H9 (cell line): ENCODE data around the gene FSHR. TPM values are rescaled to one million over a fixed set of nuclear protein-coding genes. Genes with fewer than 3 reads are reported as not detected.

Experiments
- DNase-seq: peaks from one replicate; pipeline ENCODE4 v3.0.0-alpha.2; 2017
- H2AFZ ChIP-seq: one replicate; pipeline ENCODE4 v1.6.1; 2013; ENCODE audit warnings: mild to moderate bottlenecking, low read length, control low read depth, moderate library complexity
- H2AK5ac ChIP-seq: 2 replicates; pipeline ENCODE4 v1.6.1; 2013; ENCODE audit warnings: low read length, control low read depth, mixed read lengths; ENCODE audit not compliant: insufficient read length
- H2BK120ac ChIP-seq: one replicate; pipeline ENCODE4 v1.6.1; 2013; ENCODE audit warnings: low read depth, mild to moderate bottlenecking, low read length, control low read depth, inconsistent platforms; ENCODE audit not compliant: poor library complexity, severe bottlenecking
- H2BK12ac ChIP-seq: 2 replicates; pipeline ENCODE4 v1.6.1; 2013; ENCODE audit warnings: low read length, control low read depth, mixed read lengths, low read depth; ENCODE audit not compliant: insufficient read length
- H2BK15ac ChIP-seq: 2 replicates; pipeline ENCODE4 v1.6.1; 2013; ENCODE audit warnings: low read depth, low read length, control low read depth
- H2BK20ac ChIP-seq: one replicate; pipeline ENCODE4 v1.6.1; 2013; ENCODE audit warnings: low read depth, mild to moderate bottlenecking, low read length, control low read depth, inconsistent platforms; ENCODE audit not compliant: poor library complexity, severe bottlenecking
- H2BK5ac ChIP-seq: 2 replicates; pipeline ENCODE4 v1.6.1; 2013; ENCODE audit warnings: low read length, control low read depth, mixed read lengths; ENCODE audit not compliant: insufficient read length
- H3K14ac ChIP-seq: 2 replicates; pipeline ENCODE4 v1.6.1; 2013; ENCODE audit warnings: low read length, control low read depth; ENCODE audit not compliant: insufficient read depth
- H3K18ac ChIP-seq: 2 replicates; pipeline ENCODE4 v1.6.1; 2013; ENCODE audit warnings: low read depth, mild to moderate bottlenecking, mixed read lengths, low read length, control low read depth; ENCODE audit not compliant: insufficient read length
- H3K23ac ChIP-seq: 2 replicates; pipeline ENCODE4 v1.6.1; 2013; ENCODE audit warnings: low read length, control low read depth, mixed read lengths, low read depth; ENCODE audit not compliant: insufficient read length
- H3K23me2 ChIP-seq: 2 replicates; pipeline ENCODE4 v1.6.1; 2013; ENCODE audit warnings: low read depth, mild to moderate bottlenecking, mixed read lengths, low read length, control low read depth; ENCODE audit not compliant: insufficient read length, poor library complexity, severe bottlenecking
- H3K27ac ChIP-seq: 2 replicates; pipeline ENCODE4 v1.5.1; 2013; ENCODE audit warnings: low read length, control low read depth, mixed read lengths, low read depth; ENCODE audit not compliant: insufficient read length
- H3K27me3 ChIP-seq: 2 replicates; pipeline ENCODE4 v1.6.1; 2013; ENCODE audit warnings: low read length, control low read depth, inconsistent platforms; ENCODE audit not compliant: insufficient read depth
- H3K4ac ChIP-seq: 2 replicates; pipeline ENCODE4 v1.6.1; 2013; ENCODE audit warnings: low read depth, mild to moderate bottlenecking, control low read depth, inconsistent platforms, low read length, moderate library complexity
- H3K4me1 ChIP-seq: 2 replicates; pipeline ENCODE4 v1.6.1; 2013; ENCODE audit warnings: low read length, control low read depth, inconsistent platforms; ENCODE audit not compliant: insufficient read depth
- H3K4me2 ChIP-seq: 2 replicates; pipeline ENCODE4 v1.6.1; 2013; ENCODE audit warnings: low read length, control low read depth, mixed read lengths; ENCODE audit not compliant: insufficient read length, insufficient read depth
- H3K56ac ChIP-seq: 2 replicates; pipeline ENCODE4 v1.6.1; 2013; ENCODE audit warnings: low read depth, mild to moderate bottlenecking, mixed read lengths, low read length, control low read depth; ENCODE audit not compliant: insufficient read length
- H3K79me1 ChIP-seq: 2 replicates; pipeline ENCODE4 v1.6.1; 2013; ENCODE audit warnings: low read depth, mild to moderate bottlenecking, moderate library complexity, low read length, control low read depth, inconsistent platforms; ENCODE audit not compliant: insufficient read depth, poor library complexity, severe bottlenecking
- H3K79me2 ChIP-seq: 2 replicates; pipeline ENCODE4 v1.6.1; 2013; ENCODE audit warnings: low read length, control low read depth, inconsistent platforms; ENCODE audit not compliant: insufficient read depth
- H3K9ac ChIP-seq: 2 replicates; pipeline ENCODE4 v1.6.1; 2013; ENCODE audit warnings: low read length, control low read depth, mixed read lengths; ENCODE audit not compliant: insufficient read length; ENCODE audit errors: extremely low read depth
- H3K9me3 ChIP-seq: one replicate; pipeline ENCODE4 v1.6.1; 2013; ENCODE audit warnings: low read depth, low read length, inconsistent platforms; ENCODE audit not compliant: control insufficient read depth
- H3T11ph ChIP-seq: one replicate; pipeline ENCODE4 v1.6.1; 2013; ENCODE audit warnings: mild to moderate bottlenecking, low read length, control low read depth, inconsistent platforms
- H4K20me1 ChIP-seq: one replicate; pipeline ENCODE4 v1.6.1; 2013; ENCODE audit not compliant: control insufficient read depth, insufficient read length, insufficient read depth
- H4K5ac ChIP-seq: 2 replicates; pipeline ENCODE4 v1.6.1; 2013; ENCODE audit warnings: low read depth, mild to moderate bottlenecking, mixed read lengths, low read length, control low read depth; ENCODE audit not compliant: insufficient read length
- H4K8ac ChIP-seq: replicated peaks from 2 replicates; pipeline ENCODE4 v1.6.1; 2013; ENCODE audit warnings: low read length, control low read depth, mixed read lengths, low read depth; ENCODE audit not compliant: insufficient read length
- H4K91ac ChIP-seq: 2 replicates; pipeline ENCODE4 v1.6.1; 2013; ENCODE audit warnings: low read depth, mild to moderate bottlenecking, moderate library complexity, mixed read lengths, low read length, control low read depth; ENCODE audit not compliant: insufficient read length
- H3K27ac Mint-ChIP-seq, 3 experiments: 2 replicates in 2 of 3; 3 replicates in 1 of 3; pipeline ENCODE4 v1.8.0; 2020 to 2021; ENCODE audit warnings: mixed read lengths in 3 of 3, mild to moderate bottlenecking in 1 of 3, moderate library complexity in 1 of 3
- H3K27me3 Mint-ChIP-seq: 2 replicates; pipeline ENCODE4 v1.8.0; 2021; ENCODE audit warnings: low read depth, mild to moderate bottlenecking, moderate library complexity, mixed read lengths
- H3K36me3 Mint-ChIP-seq, 3 experiments: 2 replicates in 2 of 3; 3 replicates in 1 of 3; pipeline ENCODE4 v1.8.0; 2020 to 2021; ENCODE audit warnings: low read depth in 3 of 3, mixed read lengths in 3 of 3; ENCODE audit not compliant: insufficient read depth in 1 of 3
- H3K4me1 Mint-ChIP-seq, 2 experiments: 2 replicates each; pipeline ENCODE4 v1.8.0; 2020; ENCODE audit warnings: mixed read lengths in 2 of 2
- H3K4me3 Mint-ChIP-seq, 2 experiments: 2 replicates in 1 of 2; 3 replicates in 1 of 2; pipeline ENCODE4 v1.8.0; 2020 to 2021; ENCODE audit warnings: mild to moderate bottlenecking in 2 of 2, mixed read lengths in 2 of 2, moderate library complexity in 1 of 2
- H3K9me3 Mint-ChIP-seq, 2 experiments: 2 replicates in 1 of 2; 3 replicates in 1 of 2; pipeline ENCODE4 v1.8.0; 2020; ENCODE audit warnings: mild to moderate bottlenecking in 2 of 2, mixed read lengths in 2 of 2, moderate library complexity in 1 of 2
- CTCF ChIP-seq: fragments of 200-600 bp; sonication (generic); conservative IDR thresholded peaks from 3 replicates; pipeline ENCODE4 v1.8.0; 2021; ENCODE audit warnings: antibody characterized with exemption, mild to moderate bottlenecking
- WGBS: extraction: QIAGEN DNeasy Blood & Tissue Kit; methylation state at CpG from one replicate; pipeline ENCODE4 v1.1.7; 2013; ENCODE audit warnings: missing lambda C conversion rate, low lambda C conversion rate, mixed read lengths; ENCODE audit not compliant: insufficient read length; ENCODE audit errors: extremely low coverage; 5-methylcytosine and 5-hydroxymethylcytosine counted together
- total RNA-seq: library from RNA; stranded (reverse); gene quantifications from 2 replicates; pipeline ENCODE4 v1.2.1, GENCODE V29; 2021

Gene FSHR
- total RNA-seq, 1 experiment from 2014 or later, result not detected

- Histone ChIP-seq H3K56ac (no peak overlapping the region), H2BK5ac (no peak overlapping the region), H2BK12ac (no peak overlapping the region), H4K5ac (no peak overlapping the region), H2AFZ (no peak overlapping the region), H2AK5ac (no peak overlapping the region), H3K4me2 (no peak overlapping the region), H2BK15ac (no peak overlapping the region), H3K79me2 (no peaks in the 10 kb centered on the region), H3K23me2 (no peaks in the 10 kb centered on the region), H2BK20ac (no peak overlapping the region), H4K20me1 (no peaks in the 10 kb centered on the region), H4K91ac (no peak overlapping the region), H3K9ac (no peak overlapping the region), H3K4me1 (peaks cover 1% of the 10 kb centered on the region; the same call in 1 of the 2 replicates), H3K9me3 (peaks cover 9% of the 10 kb centered on the region), H3K14ac (no peak overlapping the region), H4K8ac (no peak overlapping the region), H3K18ac (no peak overlapping the region), H3K27me3 (no peaks in the 10 kb centered on the region), H3K23ac (no peak overlapping the region), H2BK120ac (no peak overlapping the region), H3K4ac (no peak overlapping the region), H3K79me1 (no peaks in the 10 kb centered on the region), H3K27ac (no peak overlapping the region), H3T11ph (no peak overlapping the region)
- Mint-ChIP-seq H3K36me3 (peaks cover 16 to 24% (median 16%) of the 10 kb centered on the region in 3 experiments), H3K9me3 (peaks cover 14 to 27% of the 10 kb centered on the region in 2 experiments), H3K4me3 (no peak overlapping the region), H3K4me1 (peaks cover 11 to 12% of the 10 kb centered on the region in 2 experiments), H3K27me3 (no peaks in the 10 kb centered on the region; the same call in 1 of the 2 replicates), H3K27ac (no peak overlapping the region)
- no peak for DNase-seq
- no CpG with 5 or more reads among the region's 3 CpGs for WGBS
- no peak for TF ChIP-seq CTCF
Observed at GRCh38 chr2:49174750-49175149, 20.4 kb upstream of the FSHR start.
